Stomach (tissue), 19 donors: ENCODE measurements around the gene ZNF513. TPM values are rescaled to one million over a fixed set of nuclear protein-coding genes. Genes with fewer than 3 reads are reported as not detected.
A peak's percentile ranks its signal among the peaks of the same experiment; 100 is the strongest.

ENCODE experiments used
- DNase-seq, 2 donors: peaks; one replicate each; pipeline versions ENCODE4 v3.0.0 to v3.0.0-alpha.2; 2013 to 2019
- H3K27ac ChIP-seq, 5 donors: fragments of 200-600 bp in 4 of 5; sonication (generic) in 4 of 5; one replicate each; pipeline ENCODE4 v1.5.1; 2013 to 2019; ENCODE audit warnings: mild to moderate bottlenecking in 1 of 5, moderate library complexity in 1 of 5
- H3K27me3 ChIP-seq, 3 donors: fragments of 200-600 bp; sonication (generic); one replicate each; pipeline ENCODE4 v1.5.1; 2017 to 2019; ENCODE audit warnings: mixed run types in 1 of 3
- H3K36me3 ChIP-seq, 4 donors: fragments of 200-600 bp; sonication (generic); 1 replicate in 3 of 4; 2 replicates in 1 of 4; pipeline ENCODE4 v1.5.1; 2016 to 2019
- H3K4me1 ChIP-seq, 4 donors: fragments of 200-600 bp; sonication (generic); one replicate each; pipeline ENCODE4 v1.5.1; 2016 to 2019
- H3K4me3 ChIP-seq, 4 donors: fragments of 200-600 bp; sonication (generic) in 3 of 4; one replicate each; pipeline ENCODE4 v1.5.1; 2016 to 2019; ENCODE audit warnings: mild to moderate bottlenecking in 1 of 4
- H3K9me3 ChIP-seq, 4 donors: fragments of 200-600 bp; sonication (generic); one replicate each; pipeline ENCODE4 v1.5.1; 2016 to 2019
- EP300 ChIP-seq: sonication (generic); formaldehyde crosslinking; IDR thresholded peaks from one replicate; pipeline ENCODE4 v1.6.1; 2017; ENCODE audit warnings: antibody characterized with exemption
- POLR2A ChIP-seq, 4 donors: fragments of 450-650 bp; IDR thresholded peaks; one replicate each; pipeline ENCODE4 v1.6.1; 2016; ENCODE audit warnings: antibody characterized with exemption in 4 of 4, control low read depth in 2 of 4, mild to moderate bottlenecking in 1 of 4, moderate library complexity in 1 of 4
- POLR2AphosphoS5 ChIP-seq, 3 donors: sonication (generic); formaldehyde crosslinking; IDR thresholded peaks; one replicate each; pipeline ENCODE4 v1.6.1; 2016; ENCODE audit warnings: antibody characterized with exemption in 3 of 3
- WGBS, 5 donors: extraction: QIAGEN DNeasy Blood & Tissue Kit in 3 of 5; methylation state at CpG; one replicate each; pipeline versions ENCODE4 v1.1.5 to v1.1.7; 2013 to 2018; 5-methylcytosine and 5-hydroxymethylcytosine counted together
- intact Hi-C: fragments of 100-400 bp; cut with DNase I; formaldehyde crosslinking; loops from one replicate; pipeline ENCODE4 v1.15.1; 2023; ENCODE audit warnings: low total_unique reads
- long read RNA-seq, 10 donors: transcript quantifications; one replicate each; lab custom pipeline, GENCODE V29; 2026
- polyA plus RNA-seq, 3 donors: library from polyadenylated mRNA; stranded (reverse); fragments of 200-250 nt; gene quantifications; one replicate each; pipeline ENCODE4 v1.2.3, GENCODE V29; 2013
- total RNA-seq, 5 donors: library from RNA; depleted of rRNA; stranded (reverse); fragments of >200 nt; gene quantifications; one replicate each; pipeline versions ENCODE4 v1.1.0 to v1.2.3, GENCODE V29; 2014 to 2016
- TF ChIP-seq, protein P1 (sequence below), 7 experiments: fragments of 450-650 bp in 4 of 7; fragments of 200-600 bp in 3 of 7; sonication (generic) in 3 of 7; IDR thresholded peaks; one replicate each; pipeline ENCODE4 v1.5.1; 2016 to 2019; ENCODE audit warnings: antibody characterized with exemption in 7 of 7, control low read depth in 2 of 7, mild to moderate bottlenecking in 1 of 7
- donor health status: healthy with polysubstance abuse.
- donor health status: Bipolar disorder and iron deficiency.
- donor health status: healthy.

The ZNF513 gene, protein sequence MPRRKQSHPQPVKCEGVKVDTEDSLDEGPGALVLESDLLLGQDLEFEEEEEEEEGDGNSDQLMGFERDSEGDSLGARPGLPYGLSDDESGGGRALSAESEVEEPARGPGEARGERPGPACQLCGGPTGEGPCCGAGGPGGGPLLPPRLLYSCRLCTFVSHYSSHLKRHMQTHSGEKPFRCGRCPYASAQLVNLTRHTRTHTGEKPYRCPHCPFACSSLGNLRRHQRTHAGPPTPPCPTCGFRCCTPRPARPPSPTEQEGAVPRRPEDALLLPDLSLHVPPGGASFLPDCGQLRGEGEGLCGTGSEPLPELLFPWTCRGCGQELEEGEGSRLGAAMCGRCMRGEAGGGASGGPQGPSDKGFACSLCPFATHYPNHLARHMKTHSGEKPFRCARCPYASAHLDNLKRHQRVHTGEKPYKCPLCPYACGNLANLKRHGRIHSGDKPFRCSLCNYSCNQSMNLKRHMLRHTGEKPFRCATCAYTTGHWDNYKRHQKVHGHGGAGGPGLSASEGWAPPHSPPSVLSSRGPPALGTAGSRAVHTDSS
- total RNA-seq (10 to 100 TPM; 10.3 to 58.9 (median 19.1) TPM), polyA plus RNA-seq (10 to 100 TPM; 12.4 to 23.6 (median 15.4) TPM)
- long read RNA-seq, donor 1 = 0 reads
- long read RNA-seq, donor 2, partial matches to known transcripts = 0 of 4 reads
- long read RNA-seq, donor 2, other reads (novel, unspliced or antisense) = 0 of 4 reads
- long read RNA-seq, donor 3, partial matches to known transcripts = 0 of 1 reads
- long read RNA-seq, donor 3, other reads (novel, unspliced or antisense) = 0 of 1 reads
- long read RNA-seq, donor 4 = 0 reads
- long read RNA-seq, donor 5 = 0 reads
- long read RNA-seq, donor 6 = 0 reads
- long read RNA-seq, donor 7, partial matches to known transcripts = 0 of 3 reads
- long read RNA-seq, donor 7, other reads (novel, unspliced or antisense) = 0 of 3 reads
- long read RNA-seq, donor 8, partial matches to known transcripts = 7 of 11 reads
- long read RNA-seq, donor 8, other reads (novel, unspliced or antisense) = 0 of 11 reads
- long read RNA-seq, donor 9 = 0 reads
- long read RNA-seq, donor 10, partial matches to known transcripts = 0 of 3 reads
- long read RNA-seq, donor 10, other reads (novel, unspliced or antisense) = 0 of 3 reads

DNA sequence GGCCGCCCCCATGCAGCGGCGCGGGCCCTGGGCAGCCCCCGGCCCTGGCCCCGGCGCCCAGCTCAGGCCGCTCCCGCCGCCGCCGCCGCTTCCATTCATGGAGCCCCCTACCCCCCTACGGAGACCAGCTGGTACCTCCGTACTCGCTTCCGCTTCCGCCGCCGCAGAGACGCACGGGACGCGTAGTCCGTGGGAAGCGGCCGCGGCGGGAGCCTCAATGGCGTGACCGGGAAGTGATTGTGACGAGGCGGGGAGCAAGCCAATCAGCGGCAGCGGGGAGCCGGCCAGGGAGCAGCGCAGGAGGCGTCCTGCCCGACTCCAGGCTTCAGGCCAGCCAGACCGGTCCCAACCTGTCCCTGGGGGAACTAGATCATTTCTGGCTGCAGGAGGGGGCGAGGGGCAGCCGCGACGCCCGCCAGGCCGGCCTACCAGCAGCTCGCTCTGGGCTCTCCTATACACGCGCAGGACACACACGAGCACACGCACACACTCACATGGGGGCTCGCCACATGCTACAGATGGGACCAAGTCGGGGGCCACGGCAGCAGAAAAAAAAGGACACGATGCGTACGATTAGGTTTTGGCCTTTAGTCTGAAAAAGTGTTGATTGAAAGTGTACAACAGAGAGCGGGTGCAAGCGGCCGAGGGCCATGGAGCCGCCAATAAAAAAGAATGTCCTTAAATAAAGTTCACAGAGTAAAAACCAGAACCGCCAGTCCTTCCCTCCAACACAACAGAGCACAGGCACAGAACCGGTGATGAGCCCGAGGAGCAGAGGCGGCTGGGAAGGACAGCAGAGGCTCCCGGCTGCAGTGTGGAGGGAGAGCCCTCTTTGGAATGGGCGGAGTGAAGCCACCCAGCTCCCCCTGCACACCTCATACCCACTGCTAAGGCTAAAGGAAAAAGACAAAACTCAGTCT, at the start of gene ZNF513:
Gene ZNF513 (minus strand): TSS at position 109 of the 920 bp plus-strand sequence. CDS start 208 bp downstream, outside the sequence.
- Histone ChIP-seq H3K27ac (peak within 1 kb of the TSS; percentile 91 to 99 (median 95)), H3K4me3 (peak within 1 kb of the TSS; percentile 71 to 83 (median 76)), H3K9me3 (no peaks in the 10 kb centered on the region), H3K36me3 (peaks cover 50 to 76% (median 73%) of the 10 kb centered on the region in 4 donors), H3K27me3 (no peaks in the 10 kb centered on the region), H3K4me1 (peaks cover 23 to 46% (median 41%) of the 10 kb centered on the region in 4 donors)
- TF ChIP-seq, protein P1, sequence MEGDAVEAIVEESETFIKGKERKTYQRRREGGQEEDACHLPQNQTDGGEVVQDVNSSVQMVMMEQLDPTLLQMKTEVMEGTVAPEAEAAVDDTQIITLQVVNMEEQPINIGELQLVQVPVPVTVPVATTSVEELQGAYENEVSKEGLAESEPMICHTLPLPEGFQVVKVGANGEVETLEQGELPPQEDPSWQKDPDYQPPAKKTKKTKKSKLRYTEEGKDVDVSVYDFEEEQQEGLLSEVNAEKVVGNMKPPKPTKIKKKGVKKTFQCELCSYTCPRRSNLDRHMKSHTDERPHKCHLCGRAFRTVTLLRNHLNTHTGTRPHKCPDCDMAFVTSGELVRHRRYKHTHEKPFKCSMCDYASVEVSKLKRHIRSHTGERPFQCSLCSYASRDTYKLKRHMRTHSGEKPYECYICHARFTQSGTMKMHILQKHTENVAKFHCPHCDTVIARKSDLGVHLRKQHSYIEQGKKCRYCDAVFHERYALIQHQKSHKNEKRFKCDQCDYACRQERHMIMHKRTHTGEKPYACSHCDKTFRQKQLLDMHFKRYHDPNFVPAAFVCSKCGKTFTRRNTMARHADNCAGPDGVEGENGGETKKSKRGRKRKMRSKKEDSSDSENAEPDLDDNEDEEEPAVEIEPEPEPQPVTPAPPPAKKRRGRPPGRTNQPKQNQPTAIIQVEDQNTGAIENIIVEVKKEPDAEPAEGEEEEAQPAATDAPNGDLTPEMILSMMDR (IDR thresholded peaks at IDR 0.05) = no peak
- peak; percentile 83 to 97 (median 87) for TF ChIP-seq POLR2AphosphoS5 (IDR thresholded peaks at IDR 0.05)
- TF ChIP-seq EP300 = peak; percentile 5
- 11 to 30% (median 13%) methylated on average over 30 to 67 of the region's 67 CpGs for WGBS, 5 donors
- intact Hi-C loops = no loop called here
- peak; percentile 98 to 99 for DNase-seq

DNA sequence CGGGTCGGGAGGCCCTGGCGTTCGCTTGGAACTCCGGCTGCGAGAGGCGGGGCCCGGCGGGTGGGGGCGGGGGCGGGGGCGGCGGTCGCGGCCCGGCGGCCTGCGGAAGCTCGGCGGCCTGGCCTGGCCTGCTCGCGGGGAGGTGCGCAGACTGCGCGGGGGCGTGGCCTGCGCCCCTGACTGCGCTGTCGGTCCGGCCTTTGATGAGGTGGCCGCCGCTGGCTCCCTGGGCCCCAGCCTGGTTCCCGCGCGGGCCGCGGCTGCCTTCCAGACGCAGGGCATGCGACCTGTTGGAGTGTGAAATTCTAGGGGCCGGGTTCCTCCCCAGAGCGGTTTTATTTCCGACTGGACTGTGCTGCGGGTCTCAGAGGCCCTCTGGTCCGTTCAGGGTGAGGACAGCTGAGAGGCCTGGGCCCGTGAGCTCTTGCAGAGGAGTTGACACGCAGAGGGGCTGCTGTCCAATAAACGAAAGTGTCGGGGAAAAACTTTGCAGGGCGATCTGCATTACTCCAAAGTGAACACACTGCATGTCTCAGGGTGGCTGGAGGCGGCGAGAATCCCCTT, 48.5 kb upstream of the ZNF513 start:
- Histone ChIP-seq H3K27me3 (no peaks in the 10 kb centered on the region), H3K4me3 (peak overlapping the region; percentile 78 to 100 (median 94)), H3K36me3 (peaks cover 10 to 17% (median 13%) of the 10 kb centered on the region in 4 donors), H3K9me3 (no peaks in the 10 kb centered on the region), H3K4me1 (peaks cover 27 to 54% (median 39%) of the 10 kb centered on the region in 4 donors), H3K27ac (peak overlapping the region; percentile 98 to 100 (median 100))
- TF ChIP-seq, protein P1 (IDR thresholded peaks at IDR 0.05) = no peak
- peak in 2 of 3 donors; percentile 50 to 51 for TF ChIP-seq POLR2AphosphoS5 (IDR thresholded peaks at IDR 0.05)
- peak; percentile 91 to 96 for DNase-seq
- 0 to 1% (median 1%) methylated on average over 11 to 51 of the region's 51 CpGs for WGBS, 5 donors
- intact Hi-C loops = no loop called here

DNA sequence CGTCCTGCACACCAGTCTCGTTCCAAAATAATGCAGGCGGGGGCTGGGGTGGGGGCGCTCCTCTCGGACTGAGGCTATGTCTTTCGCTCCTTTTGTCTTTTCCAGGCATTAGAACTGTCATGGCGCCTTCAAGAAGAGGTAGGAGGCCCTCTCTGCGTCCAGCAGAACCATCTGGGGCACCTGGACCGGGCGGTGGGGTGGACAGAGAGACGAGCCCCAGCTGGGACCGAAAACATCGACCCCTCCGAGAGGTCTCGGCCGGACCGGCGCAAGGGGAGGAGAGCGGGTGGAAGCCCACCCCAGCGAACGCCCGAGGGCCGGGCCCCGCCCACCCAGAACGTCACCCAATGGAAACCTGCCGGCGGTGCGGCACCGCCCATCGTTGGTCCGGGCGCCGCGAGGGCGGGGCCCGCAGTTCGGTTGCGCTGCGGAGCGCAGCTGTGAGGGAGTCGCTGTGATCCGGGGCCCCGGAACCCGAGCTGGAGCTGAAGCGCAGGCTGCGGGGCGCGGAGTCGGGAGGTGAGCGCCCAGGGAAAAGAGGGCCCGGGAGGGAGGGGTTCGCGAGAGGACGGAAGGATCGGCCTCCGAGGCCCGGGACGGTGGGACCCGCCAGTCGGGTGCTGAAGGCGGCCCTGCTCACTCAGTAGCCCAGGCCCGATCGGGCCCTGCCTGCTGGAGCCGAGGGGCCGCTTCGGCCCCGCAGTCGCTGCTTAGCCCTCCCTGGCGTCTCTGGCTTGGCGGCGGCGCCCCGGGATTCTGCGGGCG, 47.9 kb upstream of the ZNF513 start, which contains the start of gene NRBP1:
Gene NRBP1 (plus strand): TSS at position 419 of the 765 bp plus-strand sequence. CDS start 4,643 bp downstream, outside the sequence.
- peak; percentile 94 to 98 for DNase-seq
- peaks cover 4 to 10% (median 6%) of the 10 kb centered on the region in 4 donors for H3K36me3 ChIP-seq
- peak within 1 kb of the TSS; percentile 98 to 100 (median 100) for H3K27ac ChIP-seq
- H3K4me3 ChIP-seq = peak within 1 kb of the TSS; percentile 78 to 100 (median 94)
- TF ChIP-seq, protein P1 (IDR thresholded peaks at IDR 0.05) = no peak
- TF ChIP-seq EP300 (no peak), POLR2A (IDR thresholded peaks at IDR 0.05) (peak in 2 of 4 donors; percentile 51 to 83), POLR2AphosphoS5 (IDR thresholded peaks at IDR 0.05) (peak; percentile 58 to 97 (median 95))
- WGBS, 5 donors = 0 to 1% (median 1%) methylated on average over 28 to 75 of the region's 75 CpGs
- intact Hi-C loops = no loop called here
- H3K4me1 ChIP-seq = peaks cover 27 to 54% (median 39%) of the 10 kb centered on the region in 4 donors
- H3K27me3 ChIP-seq = no peaks in the 10 kb centered on the region
- no peaks in the 10 kb centered on the region for H3K9me3 ChIP-seq
